Measurements from ENCODE around the gene FRY. TPM values are rescaled to one million over a fixed set of nuclear protein-coding genes. Genes with fewer than 3 reads are reported as not detected.
A peak's percentile ranks its signal among the peaks of the same experiment; 100 is the strongest.

FRY gene
- total and polyA plus RNA-seq, 2 of the 13 experiments (the other 11 are each of a cell fraction or from before 2014, with no cell fraction given), result 8.2 to 13.1 TPM

DNA sequence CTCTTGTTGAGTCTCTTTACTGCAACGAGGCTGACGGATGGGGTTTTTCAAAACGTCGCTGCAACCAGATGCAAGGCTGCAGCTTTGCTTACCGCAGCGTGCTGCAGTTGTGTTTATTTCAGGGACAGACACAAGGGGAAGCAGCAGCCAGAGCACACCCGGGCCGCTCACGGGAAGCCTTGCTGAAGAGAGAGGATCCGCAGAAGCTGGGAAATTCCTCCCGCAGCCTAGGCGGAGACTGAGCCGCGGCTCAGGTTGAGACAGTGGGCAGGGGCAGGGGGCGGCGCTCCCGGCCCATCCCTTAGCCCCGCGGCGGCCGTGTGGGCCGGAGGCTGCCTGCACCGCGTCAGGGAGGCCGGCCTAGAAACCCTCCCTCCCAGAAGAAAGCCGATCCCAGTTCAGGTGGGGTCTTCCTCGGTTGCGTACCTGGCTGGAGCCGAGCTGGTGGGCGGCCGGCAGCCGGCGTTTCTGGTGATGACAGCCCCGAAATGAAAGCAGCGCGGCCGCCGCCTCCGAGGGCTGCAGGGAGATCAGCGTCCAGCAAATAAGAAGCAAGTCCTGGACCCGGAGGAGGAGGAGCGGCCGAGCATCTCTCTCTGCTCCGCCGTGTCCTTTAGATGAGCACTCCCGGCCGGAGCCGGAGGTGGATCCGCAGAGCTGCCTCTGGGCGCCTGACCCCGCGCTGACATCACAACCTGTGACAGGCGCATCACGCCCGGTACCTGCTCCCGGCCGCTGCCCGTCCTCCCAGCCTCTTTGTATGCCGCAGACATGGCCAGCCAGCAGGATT, at the start of gene FRY (continued):
- TF ChIP-seq, protein P1, sequence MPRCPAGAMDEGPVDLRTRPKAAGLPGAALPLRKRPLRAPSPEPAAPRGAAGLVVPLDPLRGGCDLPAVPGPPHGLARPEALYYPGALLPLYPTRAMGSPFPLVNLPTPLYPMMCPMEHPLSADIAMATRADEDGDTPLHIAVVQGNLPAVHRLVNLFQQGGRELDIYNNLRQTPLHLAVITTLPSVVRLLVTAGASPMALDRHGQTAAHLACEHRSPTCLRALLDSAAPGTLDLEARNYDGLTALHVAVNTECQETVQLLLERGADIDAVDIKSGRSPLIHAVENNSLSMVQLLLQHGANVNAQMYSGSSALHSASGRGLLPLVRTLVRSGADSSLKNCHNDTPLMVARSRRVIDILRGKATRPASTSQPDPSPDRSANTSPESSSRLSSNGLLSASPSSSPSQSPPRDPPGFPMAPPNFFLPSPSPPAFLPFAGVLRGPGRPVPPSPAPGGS (CRISPR knock-in tag; IDR thresholded peaks at IDR 0.05), result peak; percentile 35; the same call in 1 of the 2 replicates
- TF ChIP-seq ZSCAN9 (CRISPR knock-in tag; IDR thresholded peaks at IDR 0.05; ENCODE audit: borderline replicate concordance) (0 out of 2 replicates have a peak, but pooled peaks have one; percentile 36), HDAC2 (CRISPR knock-in tag; IDR thresholded peaks at IDR 0.05) (0 out of 2 replicates have a peak, but pooled peaks have one; percentile 61), CREM (IDR thresholded peaks at IDR 0.05) (peak; percentile 43), CREM (CRISPR knock-in tag; IDR thresholded peaks at IDR 0.05) (no peak), FOXA3 (CRISPR knock-in tag; IDR thresholded peaks at IDR 0.05) (peak; percentile 24), MEIS2 (CRISPR knock-in tag; IDR thresholded peaks at IDR 0.05) (peak; percentile 89), ZNF10 (CRISPR knock-in tag; IDR thresholded peaks at IDR 0.05; ENCODE audit: borderline replicate concordance, low read depth) (no peak), ZMYM3 (CRISPR knock-in tag; IDR thresholded peaks at IDR 0.05) (no peak; the same call in 1 of the 2 replicates), ZNF556 (CRISPR knock-in tag; IDR thresholded peaks at IDR 0.05; ENCODE audit: borderline replicate concordance) (peak; percentile 49; the same call in 1 of the 2 replicates), ZBTB1 (CRISPR knock-in tag; IDR thresholded peaks at IDR 0.05; ENCODE audit: borderline replicate concordance) (no peak), SP2 (CRISPR knock-in tag; IDR thresholded peaks at IDR 0.05) (no peak), PAF1 (CRISPR knock-in tag; IDR thresholded peaks at IDR 0.05) (no peak), KLF15 (CRISPR knock-in tag; IDR thresholded peaks at IDR 0.05; ENCODE audit: borderline replicate concordance) (0 out of 2 replicates have a peak, but pooled peaks have one; percentile 55), RBFOX2 (IDR thresholded peaks at IDR 0.05; ENCODE audit: low read depth, low read length) (peak; percentile 94), DR1 (CRISPR knock-in tag; IDR thresholded peaks at IDR 0.05) (no peak), KDM5B (CRISPR knock-in tag; IDR thresholded peaks at IDR 0.05; ENCODE audit: borderline replicate concordance) (peak; percentile 71; the same call in 1 of the 2 replicates), ZSCAN31 (CRISPR knock-in tag; IDR thresholded peaks at IDR 0.05; ENCODE audit: low read depth) (peak; percentile 54; the same call in 1 of the 2 replicates)
- TF ChIP-seq, protein P2, sequence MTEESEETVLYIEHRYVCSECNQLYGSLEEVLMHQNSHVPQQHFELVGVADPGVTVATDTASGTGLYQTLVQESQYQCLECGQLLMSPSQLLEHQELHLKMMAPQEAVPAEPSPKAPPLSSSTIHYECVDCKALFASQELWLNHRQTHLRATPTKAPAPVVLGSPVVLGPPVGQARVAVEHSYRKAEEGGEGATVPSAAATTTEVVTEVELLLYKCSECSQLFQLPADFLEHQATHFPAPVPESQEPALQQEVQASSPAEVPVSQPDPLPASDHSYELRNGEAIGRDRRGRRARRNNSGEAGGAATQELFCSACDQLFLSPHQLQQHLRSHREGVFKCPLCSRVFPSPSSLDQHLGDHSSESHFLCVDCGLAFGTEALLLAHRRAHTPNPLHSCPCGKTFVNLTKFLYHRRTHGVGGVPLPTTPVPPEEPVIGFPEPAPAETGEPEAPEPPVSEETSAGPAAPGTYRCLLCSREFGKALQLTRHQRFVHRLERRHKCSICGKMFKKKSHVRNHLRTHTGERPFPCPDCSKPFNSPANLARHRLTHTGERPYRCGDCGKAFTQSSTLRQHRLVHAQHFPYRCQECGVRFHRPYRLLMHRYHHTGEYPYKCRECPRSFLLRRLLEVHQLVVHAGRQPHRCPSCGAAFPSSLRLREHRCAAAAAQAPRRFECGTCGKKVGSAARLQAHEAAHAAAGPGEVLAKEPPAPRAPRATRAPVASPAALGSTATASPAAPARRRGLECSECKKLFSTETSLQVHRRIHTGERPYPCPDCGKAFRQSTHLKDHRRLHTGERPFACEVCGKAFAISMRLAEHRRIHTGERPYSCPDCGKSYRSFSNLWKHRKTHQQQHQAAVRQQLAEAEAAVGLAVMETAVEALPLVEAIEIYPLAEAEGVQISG (CRISPR knock-in tag; IDR thresholded peaks at IDR 0.05), result 0 out of 2 replicates have a peak, but pooled peaks have one; percentile 22
- TF ChIP-seq, protein P3, sequence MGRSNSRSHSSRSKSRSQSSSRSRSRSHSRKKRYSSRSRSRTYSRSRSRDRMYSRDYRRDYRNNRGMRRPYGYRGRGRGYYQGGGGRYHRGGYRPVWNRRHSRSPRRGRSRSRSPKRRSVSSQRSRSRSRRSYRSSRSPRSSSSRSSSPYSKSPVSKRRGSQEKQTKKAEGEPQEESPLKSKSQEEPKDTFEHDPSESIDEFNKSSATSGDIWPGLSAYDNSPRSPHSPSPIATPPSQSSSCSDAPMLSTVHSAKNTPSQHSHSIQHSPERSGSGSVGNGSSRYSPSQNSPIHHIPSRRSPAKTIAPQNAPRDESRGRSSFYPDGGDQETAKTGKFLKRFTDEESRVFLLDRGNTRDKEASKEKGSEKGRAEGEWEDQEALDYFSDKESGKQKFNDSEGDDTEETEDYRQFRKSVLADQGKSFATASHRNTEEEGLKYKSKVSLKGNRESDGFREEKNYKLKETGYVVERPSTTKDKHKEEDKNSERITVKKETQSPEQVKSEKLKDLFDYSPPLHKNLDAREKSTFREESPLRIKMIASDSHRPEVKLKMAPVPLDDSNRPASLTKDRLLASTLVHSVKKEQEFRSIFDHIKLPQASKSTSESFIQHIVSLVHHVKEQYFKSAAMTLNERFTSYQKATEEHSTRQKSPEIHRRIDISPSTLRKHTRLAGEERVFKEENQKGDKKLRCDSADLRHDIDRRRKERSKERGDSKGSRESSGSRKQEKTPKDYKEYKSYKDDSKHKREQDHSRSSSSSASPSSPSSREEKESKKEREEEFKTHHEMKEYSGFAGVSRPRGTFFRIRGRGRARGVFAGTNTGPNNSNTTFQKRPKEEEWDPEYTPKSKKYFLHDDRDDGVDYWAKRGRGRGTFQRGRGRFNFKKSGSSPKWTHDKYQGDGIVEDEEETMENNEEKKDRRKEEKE (IDR thresholded peaks at IDR 0.05), result no peak
- TF ChIP-seq, protein P4, sequence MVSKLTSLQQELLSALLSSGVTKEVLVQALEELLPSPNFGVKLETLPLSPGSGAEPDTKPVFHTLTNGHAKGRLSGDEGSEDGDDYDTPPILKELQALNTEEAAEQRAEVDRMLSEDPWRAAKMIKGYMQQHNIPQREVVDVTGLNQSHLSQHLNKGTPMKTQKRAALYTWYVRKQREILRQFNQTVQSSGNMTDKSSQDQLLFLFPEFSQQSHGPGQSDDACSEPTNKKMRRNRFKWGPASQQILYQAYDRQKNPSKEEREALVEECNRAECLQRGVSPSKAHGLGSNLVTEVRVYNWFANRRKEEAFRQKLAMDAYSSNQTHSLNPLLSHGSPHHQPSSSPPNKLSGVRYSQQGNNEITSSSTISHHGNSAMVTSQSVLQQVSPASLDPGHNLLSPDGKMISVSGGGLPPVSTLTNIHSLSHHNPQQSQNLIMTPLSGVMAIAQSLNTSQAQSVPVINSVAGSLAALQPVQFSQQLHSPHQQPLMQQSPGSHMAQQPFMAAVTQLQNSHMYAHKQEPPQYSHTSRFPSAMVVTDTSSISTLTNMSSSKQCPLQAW (CRISPR knock-in tag; IDR thresholded peaks at IDR 0.05), result peak; percentile 29; the same call in 1 of the 2 replicates

Data from HepG2 (cell line).